ENCODE results near the gene PPFIA1. TPM values are rescaled to one million over a fixed set of nuclear protein-coding genes. Genes with fewer than 3 reads are reported as not detected.

PPFIA1 gene
- total and polyA plus RNA-seq, 3 donors from 2014 or later = 110 to 144 (median 125) TPM

DNA sequence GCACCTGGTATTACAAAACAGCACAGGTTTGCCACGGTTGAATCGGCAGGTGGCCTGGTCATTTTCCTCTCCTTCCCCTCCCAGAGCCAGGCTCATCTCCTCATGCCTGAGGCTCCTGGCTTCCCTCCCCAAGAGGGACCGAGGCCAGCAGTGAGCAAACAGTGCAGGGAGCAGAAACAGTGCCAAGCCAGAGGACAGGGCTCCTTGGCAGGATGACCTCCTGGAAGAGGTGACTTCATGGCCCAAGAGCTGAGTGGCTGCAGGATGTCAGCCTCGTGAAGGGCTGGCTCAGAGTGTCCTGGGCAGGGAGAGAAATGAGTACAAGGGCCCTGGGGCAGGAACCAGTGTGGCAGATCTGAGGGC lies 22.8 kb upstream of the PPFIA1 start:
- intact Hi-C loops (cut with DNase I; ENCODE audit: low total_unique reads) = no loop called here
- H3K9me3 ChIP-seq = no peaks in the 10 kb centered on the region
- no peak for DNase-seq
- WGBS, 2 donors = 75 to 84% methylated on average over 4 of the region's 4 CpGs
- no peaks in the 10 kb centered on the region for H3K36me3 ChIP-seq (ENCODE audit: low read depth, missing control alignments)
- H3K27me3 ChIP-seq = no peaks in the 10 kb centered on the region
- no peak overlapping the region for H3K27ac ChIP-seq
- no peak overlapping the region for H3K4me3 ChIP-seq
- TF ChIP-seq POLR2A (IDR thresholded peaks at IDR 0.05) (no peak), CTCF (IDR thresholded peaks at IDR 0.05) (no peak)
- H3K4me1 ChIP-seq = no peaks in the 10 kb centered on the region

DNA sequence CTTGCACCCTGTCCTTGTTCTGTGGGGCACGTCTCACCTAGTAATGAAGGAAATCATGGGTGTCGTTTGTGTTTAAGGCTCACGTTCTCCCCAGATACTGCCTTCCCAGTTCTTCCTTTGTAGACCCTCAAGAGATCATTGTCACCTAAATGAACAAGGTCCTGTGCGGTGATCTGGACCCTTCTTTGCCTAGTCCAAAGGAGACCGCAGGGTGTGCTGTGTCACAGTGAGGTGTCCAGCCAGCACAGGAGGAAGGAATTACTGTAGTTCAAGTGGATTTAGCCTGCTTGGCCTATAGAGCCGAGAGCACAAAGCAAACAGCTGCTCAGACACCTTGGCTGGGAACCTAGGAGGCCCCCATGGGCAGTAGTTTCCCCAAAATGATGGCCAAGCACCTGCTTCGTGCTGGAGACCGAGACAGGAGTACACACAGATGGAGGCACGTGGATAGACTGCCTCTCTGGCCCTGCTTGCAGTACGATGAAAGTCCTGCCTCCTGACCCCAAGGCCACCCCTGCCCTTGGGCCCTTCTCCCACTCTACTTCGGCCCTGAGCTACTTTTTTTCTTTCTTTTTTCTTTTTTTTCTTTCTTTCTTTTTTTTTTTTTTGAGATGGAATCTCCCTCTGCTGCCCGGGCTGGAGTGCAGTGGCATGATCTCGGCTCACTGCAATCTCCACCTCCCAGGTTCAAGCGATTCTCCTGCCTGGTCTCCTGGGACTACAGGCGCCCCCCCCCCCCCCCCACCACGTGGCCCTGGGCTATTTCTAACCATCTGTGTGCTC lies 19.4 kb upstream of the PPFIA1 start:
- Histone ChIP-seq H3K27me3 (no peaks in the 10 kb centered on the region), H3K9me3 (no peaks in the 10 kb centered on the region), H3K4me3 (no peak overlapping the region), H3K27ac (no peak overlapping the region), H3K4me1 (no peaks in the 10 kb centered on the region), H3K36me3 (ENCODE audit: low read depth, missing control alignments) (no peaks in the 10 kb centered on the region)
- no peak for TF ChIP-seq CTCF (IDR thresholded peaks at IDR 0.05)
- no peak for TF ChIP-seq POLR2A (IDR thresholded peaks at IDR 0.05)
- WGBS, 2 donors = 74 to 75% methylated on average over 13 to 16 of the region's 16 CpGs
- intact Hi-C loops (cut with DNase I; ENCODE audit: low total_unique reads) = no loop called here
- DNase-seq = no peak

DNA sequence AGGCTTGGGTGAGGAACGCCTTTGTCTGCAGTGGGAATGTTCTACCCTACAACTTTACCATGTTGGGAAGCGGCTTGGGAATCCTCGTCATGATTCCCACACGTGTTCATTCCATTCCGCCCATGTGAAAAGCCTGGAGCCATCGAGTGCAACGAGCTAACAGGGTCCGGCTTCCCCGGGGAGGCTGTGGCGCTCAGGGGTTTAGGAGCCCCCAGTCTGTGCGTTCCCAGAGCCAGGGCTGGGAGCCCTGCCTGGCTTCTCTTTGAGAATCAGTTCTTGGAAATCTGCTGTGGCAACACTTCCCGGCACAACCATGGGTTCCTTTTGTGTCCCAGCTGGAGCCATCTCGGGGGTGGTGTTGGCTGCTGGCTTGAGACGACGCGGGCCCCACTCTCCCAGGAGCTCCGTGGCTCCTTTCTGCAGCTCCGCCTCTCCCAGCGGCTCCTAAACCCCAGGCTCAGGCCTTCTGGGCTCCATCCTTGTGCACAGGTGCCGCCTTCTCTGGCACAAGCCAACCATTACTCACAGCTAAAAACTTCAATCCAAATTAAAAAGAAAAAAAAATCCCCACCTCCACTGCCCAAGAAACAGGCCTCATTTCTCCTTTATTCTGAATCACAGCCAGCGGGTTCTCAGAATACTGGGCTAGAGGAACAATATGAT lies 18.7 kb upstream of the PPFIA1 start:
- TF ChIP-seq POLR2A (IDR thresholded peaks at IDR 0.05) = no peak
- no peak for TF ChIP-seq CTCF (IDR thresholded peaks at IDR 0.05)
- H3K27me3 ChIP-seq = no peaks in the 10 kb centered on the region
- no peaks in the 10 kb centered on the region for H3K9me3 ChIP-seq
- DNase-seq = no peak
- H3K4me3 ChIP-seq = no peak overlapping the region
- no peaks in the 10 kb centered on the region for H3K36me3 ChIP-seq (ENCODE audit: low read depth, missing control alignments)
- H3K27ac ChIP-seq = no peak overlapping the region
- intact Hi-C loops (cut with DNase I; ENCODE audit: low total_unique reads) = no loop called here
- H3K4me1 ChIP-seq = no peaks in the 10 kb centered on the region
- 82 to 88% methylated on average over 20 to 21 of the region's 21 CpGs for WGBS, 2 donors

- H3K36me3 ChIP-seq (ENCODE audit: low read depth, missing control alignments) = no peaks in the 10 kb centered on the region
- no peak for DNase-seq
- H3K27me3 ChIP-seq = no peaks in the 10 kb centered on the region
- no peak overlapping the region for H3K27ac ChIP-seq
- no peak overlapping the region for H3K4me3 ChIP-seq
- no peaks in the 10 kb centered on the region for H3K4me1 ChIP-seq
- H3K9me3 ChIP-seq = no peaks in the 10 kb centered on the region
- intact Hi-C loops (cut with DNase I; ENCODE audit: low total_unique reads) = no loop called here
- TF ChIP-seq CTCF (IDR thresholded peaks at IDR 0.05) (no peak), POLR2A (IDR thresholded peaks at IDR 0.05) (no peak)
- 95% methylated on average over 10 to 12 of the region's 12 CpGs for WGBS, 2 donors
Measured at GRCh38 chr11:70252844-70253243, 17.6 kb upstream of the PPFIA1 start.

Measured in testis (tissue), 3 donors.